ENCODE measurements around the gene ZNF496.

DNA sequence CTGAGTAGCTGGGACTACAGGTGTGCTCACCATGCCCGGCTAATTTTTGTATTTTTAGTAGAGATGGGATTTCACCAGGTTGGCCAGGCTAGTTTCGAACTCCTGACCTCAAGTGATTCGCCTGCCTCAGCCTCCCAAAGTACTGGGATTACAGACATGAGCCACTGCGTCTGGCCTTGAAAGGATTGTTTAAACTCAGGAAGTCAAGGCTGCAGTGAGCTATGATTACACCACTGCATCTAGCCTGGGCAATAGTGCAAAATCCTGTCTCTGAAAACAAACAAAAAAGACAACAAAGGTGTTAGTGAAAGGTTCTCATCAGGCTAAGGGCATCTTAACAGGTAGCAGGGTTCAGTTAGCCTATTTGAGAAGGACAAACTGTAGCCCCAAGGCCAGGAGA is 14.2 kb upstream of the ZNF496 start:
- TF ChIP-seq, protein P1, sequence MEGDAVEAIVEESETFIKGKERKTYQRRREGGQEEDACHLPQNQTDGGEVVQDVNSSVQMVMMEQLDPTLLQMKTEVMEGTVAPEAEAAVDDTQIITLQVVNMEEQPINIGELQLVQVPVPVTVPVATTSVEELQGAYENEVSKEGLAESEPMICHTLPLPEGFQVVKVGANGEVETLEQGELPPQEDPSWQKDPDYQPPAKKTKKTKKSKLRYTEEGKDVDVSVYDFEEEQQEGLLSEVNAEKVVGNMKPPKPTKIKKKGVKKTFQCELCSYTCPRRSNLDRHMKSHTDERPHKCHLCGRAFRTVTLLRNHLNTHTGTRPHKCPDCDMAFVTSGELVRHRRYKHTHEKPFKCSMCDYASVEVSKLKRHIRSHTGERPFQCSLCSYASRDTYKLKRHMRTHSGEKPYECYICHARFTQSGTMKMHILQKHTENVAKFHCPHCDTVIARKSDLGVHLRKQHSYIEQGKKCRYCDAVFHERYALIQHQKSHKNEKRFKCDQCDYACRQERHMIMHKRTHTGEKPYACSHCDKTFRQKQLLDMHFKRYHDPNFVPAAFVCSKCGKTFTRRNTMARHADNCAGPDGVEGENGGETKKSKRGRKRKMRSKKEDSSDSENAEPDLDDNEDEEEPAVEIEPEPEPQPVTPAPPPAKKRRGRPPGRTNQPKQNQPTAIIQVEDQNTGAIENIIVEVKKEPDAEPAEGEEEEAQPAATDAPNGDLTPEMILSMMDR (IDR thresholded peaks at IDR 0.05): no peak
- TF ChIP-seq POLR2A (IDR thresholded peaks at IDR 0.05): no peak
